ENCODE measurements around the gene GAS6. TPM values are rescaled to one million over a fixed set of nuclear protein-coding genes. Genes with fewer than 3 reads are reported as not detected.

The GAS6 gene
- polyA plus RNA-seq, 1 donor: 17.4 TPM

DNA sequence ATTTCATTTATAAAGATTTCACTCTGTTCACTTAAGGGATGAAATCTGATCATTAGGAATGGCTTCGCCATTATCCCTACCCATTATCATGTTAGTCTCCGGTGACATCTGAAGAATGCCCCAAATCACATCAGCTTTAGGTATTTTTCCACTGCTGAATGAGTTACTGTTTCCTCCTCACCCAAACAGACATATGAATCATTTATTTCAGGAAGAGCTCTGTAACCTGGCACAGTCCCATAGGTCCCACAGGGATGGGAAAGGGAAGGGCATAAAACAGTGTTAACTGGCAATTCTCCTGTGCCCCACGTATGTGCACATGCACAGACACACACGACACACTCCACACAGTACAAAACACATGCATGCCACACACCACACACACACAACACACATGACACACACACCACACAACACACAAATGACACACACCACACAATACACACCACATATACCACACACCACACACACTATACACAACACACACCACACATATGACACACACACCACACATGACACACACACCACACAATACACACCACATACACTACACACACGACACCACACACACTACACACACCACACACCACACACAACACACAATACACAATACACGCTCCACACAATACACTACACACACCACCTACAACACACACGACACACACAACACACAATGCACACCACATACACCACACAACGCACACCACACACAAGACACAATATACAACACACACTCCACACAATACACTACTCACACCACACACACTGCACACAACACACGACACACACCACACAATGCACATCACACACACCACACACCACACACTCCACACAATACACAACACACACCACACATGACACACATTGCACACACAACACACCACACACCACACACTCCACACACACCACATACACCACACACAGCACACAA, 89.4 kb downstream of the GAS6 start:
- no peak for DNase-seq

DNA sequence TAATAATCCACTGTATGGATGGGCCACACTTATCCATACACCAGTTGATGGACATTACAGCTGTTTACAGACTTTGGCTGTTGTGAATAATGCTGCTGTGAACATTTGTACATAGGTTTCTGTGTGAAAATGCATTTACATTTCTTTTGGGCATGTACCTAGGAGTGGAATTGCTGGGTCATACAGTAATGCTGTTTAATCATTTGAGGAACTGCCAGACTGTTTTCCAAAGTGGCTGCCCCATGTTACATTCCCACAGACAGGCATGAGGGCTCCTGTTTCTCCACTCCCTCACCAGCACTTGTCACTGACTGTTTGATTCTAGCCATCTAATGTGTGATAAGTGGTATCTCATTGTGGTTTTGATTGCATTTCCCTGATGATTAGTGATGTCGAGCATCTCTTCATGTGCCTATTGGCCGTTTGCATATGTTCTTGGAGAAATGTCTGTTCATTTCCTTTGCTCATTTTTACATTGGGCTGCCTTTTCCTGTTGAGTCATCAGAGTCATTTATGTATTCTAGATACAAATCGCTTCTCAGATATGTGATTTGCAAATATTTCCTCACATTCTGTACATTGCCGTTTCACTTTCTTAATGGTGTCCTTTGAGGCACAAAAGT, 92.1 kb downstream of the GAS6 start:
- no peak for DNase-seq

DNA sequence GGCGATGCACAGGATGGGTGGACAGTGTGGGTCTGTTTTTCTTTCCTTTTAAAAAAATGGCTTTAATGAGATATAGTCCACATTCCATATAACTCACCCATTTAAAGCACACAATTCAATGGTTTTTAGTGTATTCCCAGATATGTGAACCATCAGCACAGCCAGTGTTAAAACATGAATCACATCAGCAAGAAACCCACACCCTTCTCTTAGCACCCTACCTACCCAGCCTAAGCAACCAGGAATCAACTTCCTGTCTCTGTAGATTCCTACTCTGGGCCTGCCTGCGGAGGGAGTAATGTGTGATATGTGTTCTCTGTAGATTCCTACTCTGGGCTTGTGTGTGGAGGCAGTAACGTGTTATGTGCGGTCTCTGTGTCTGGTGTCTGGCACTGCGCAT, 92.9 kb downstream of the GAS6 start:
- no peak for DNase-seq

Other genes starting within 250 kb of the GAS6 start
- 0.33 TPM for gene ATP4B, start 205.9 kb downstream of the GAS6 start, polyA plus RNA-seq (ENCODE audit: insufficient read length)
- gene GRK1, start 196.9 kb downstream of the GAS6 start, polyA plus RNA-seq (ENCODE audit: insufficient read length): 0.07 TPM
- gene TMEM255B, start 104.8 kb downstream of the GAS6 start, polyA plus RNA-seq (ENCODE audit: insufficient read length): 5.4 TPM
- gene C13orf46, start 110.0 kb upstream of the GAS6 start, polyA plus RNA-seq (ENCODE audit: insufficient read length): 0.10 TPM

All from left kidney (tissue), 2 donors.